Adrenal gland (tissue), 12 donors: ENCODE measurements around the gene R3HDM4. TPM values are rescaled to one million over a fixed set of nuclear protein-coding genes. Genes with fewer than 3 reads are reported as not detected.

Experiments used
- DNase-seq, 7 donors: peaks; one replicate each; pipeline ENCODE4 v3.0.0-alpha.2; 2019 to 2020
- H3K27ac ChIP-seq, 5 donors: fragments of 200-600 bp; sonication (generic) in 4 of 5; 1 replicate in 3 of 5; 2 replicates in 2 of 5; pipeline versions ENCODE4 v1.5.1 to v1.8.0; 2016 to 2020; ENCODE audit warnings: mild to moderate bottlenecking in 1 of 5
- H3K27me3 ChIP-seq: fragments of 200-600 bp; 2 replicates; pipeline ENCODE4 v1.8.0; 2021
- H3K36me3 ChIP-seq, 2 donors: fragments of 200-600 bp; replicated peaks in 1 of 2; 1 replicate in 1 of 2; 2 replicates in 1 of 2; pipeline versions ENCODE4 v1.5.1 to v1.8.0; 2018 to 2022
- H3K4me1 ChIP-seq, 2 donors: fragments of 200-600 bp; replicated peaks in 1 of 2; 1 replicate in 1 of 2; 2 replicates in 1 of 2; pipeline versions ENCODE4 v1.5.1 to v1.8.0; 2018 to 2021
- H3K4me3 ChIP-seq, 4 donors: fragments of 200-600 bp; sonication (generic) in 3 of 4; one replicate each; pipeline ENCODE4 v1.5.1; 2016 to 2018
- H3K9me3 ChIP-seq, 3 donors: fragments of 200-600 bp; sonication (generic) in 1 of 3; replicated peaks in 1 of 3; 1 replicate in 2 of 3; 2 replicates in 1 of 3; pipeline versions ENCODE4 v1.5.1 to v1.8.0; 2016 to 2021
- CTCF ChIP-seq, 6 experiments: fragments of 450-650 bp in 4 of 6; fragments of 200-600 bp in 2 of 6; sonication (generic) in 1 of 6; IDR thresholded peaks; 1 replicate in 5 of 6; 2 replicates in 1 of 6; pipeline versions ENCODE4 v1.5.1 to v1.8.0; 2016 to 2021; ENCODE audit warnings: antibody characterized with exemption in 6 of 6, mild to moderate bottlenecking in 2 of 6, moderate library complexity in 1 of 6
- POLR2A ChIP-seq, 2 donors: fragments of 450-650 bp; IDR thresholded peaks; one replicate each; pipeline ENCODE4 v1.6.1; 2017; ENCODE audit warnings: antibody characterized with exemption in 2 of 2, mild to moderate bottlenecking in 2 of 2, moderate library complexity in 1 of 2
- WGBS, 4 donors: extraction: QIAGEN DNeasy Blood & Tissue Kit in 2 of 4; methylation state at CpG; one replicate each; pipeline versions ENCODE4 v1.1.5 to v1.1.7; 2013 to 2017; 5-methylcytosine and 5-hydroxymethylcytosine counted together
- intact Hi-C, 2 donors: fragments of 100-400 bp; cut with DNase I; formaldehyde crosslinking; loops; one replicate each; pipeline versions ENCODE4 v1.14.1 to v1.15.0; 2022 to 2023
- polyA plus RNA-seq, 3 donors: library from polyadenylated mRNA; stranded (reverse); fragments of 200-250 nt in 2 of 3; fragments of 350-450 nt in 1 of 3; fragmentation: Illumina TruSeq in 1 of 3; extraction: RNeasy Lipid Tissue Mini Kit (QIAGEN cat#74804) in 1 of 3; gene quantifications; one replicate each; pipeline ENCODE4 v1.2.3, GENCODE V29; 2013 to 2014
- total RNA-seq, 9 donors: library from RNA; depleted of rRNA in 4 of 9; stranded (reverse); fragments of >200 nt in 4 of 9; fragments of 120-200 nt in 1 of 9; fragmentation: NEBNext Ultra II Directional in 1 of 9; extraction: Animal tissue kit (Norgen Biotek cat#: 25700) in 1 of 9; gene quantifications; one replicate each; pipeline versions ENCODE4 v1.1.0 to v1.2.4, GENCODE V29; 2013 to 2023
- donor health status: healthy with polysubstance abuse.
- donor health status: Bipolar disorder and iron deficiency.
- donor health status: DM: yes; HTN: yes; CAD: no.
- donor health status: DM: no; HTN: no; CAD: no.
- donor health status: DM: no; HTN: no; CAD: no.
- donor health status: DM: yes; HTN: yes; CAD: no.

R3HDM4 gene
- total and polyA plus RNA-seq, 12 donors = 8.9 to 59.5 (median 29.6) TPM

DNA sequence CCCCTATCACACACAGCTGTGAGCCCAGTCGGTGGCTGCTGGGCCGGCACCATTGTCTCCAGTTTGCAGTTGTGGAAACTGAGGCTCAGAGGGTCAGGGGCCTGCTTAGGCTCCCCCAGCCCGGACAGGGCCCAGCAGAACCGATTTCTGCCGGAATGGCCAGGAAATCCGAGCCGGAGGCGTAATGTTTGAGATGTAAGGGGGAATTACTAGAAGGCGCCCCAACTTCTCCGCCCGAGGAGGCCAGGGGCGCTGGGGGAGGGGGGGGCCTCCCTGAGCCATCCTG lies 5.1 kb upstream of the R3HDM4 start:
- Histone ChIP-seq H3K4me1 (peaks cover 9 to 30% of the 10 kb centered on the region in 2 donors), H3K27me3 (peaks cover 42% of the 10 kb centered on the region), H3K9me3 (no peaks in the 10 kb centered on the region), H3K4me3 (no peak overlapping the region), H3K27ac (no peak overlapping the region), H3K36me3 (no peaks in the 10 kb centered on the region)
- DNase-seq = no peak
- intact Hi-C loops = loop anchor here (5.0 kb wide), 2 partner anchors 56 to 146 kb away; no protein-coding TSS in a partner anchor
- no peak for TF ChIP-seq CTCF (IDR thresholded peaks at IDR 0.05)
- TF ChIP-seq POLR2A (IDR thresholded peaks at IDR 0.05) = no peak
- 5 to 10% (median 5%) methylated on average over 4 to 12 of the region's 12 CpGs for WGBS, 4 donors

DNA sequence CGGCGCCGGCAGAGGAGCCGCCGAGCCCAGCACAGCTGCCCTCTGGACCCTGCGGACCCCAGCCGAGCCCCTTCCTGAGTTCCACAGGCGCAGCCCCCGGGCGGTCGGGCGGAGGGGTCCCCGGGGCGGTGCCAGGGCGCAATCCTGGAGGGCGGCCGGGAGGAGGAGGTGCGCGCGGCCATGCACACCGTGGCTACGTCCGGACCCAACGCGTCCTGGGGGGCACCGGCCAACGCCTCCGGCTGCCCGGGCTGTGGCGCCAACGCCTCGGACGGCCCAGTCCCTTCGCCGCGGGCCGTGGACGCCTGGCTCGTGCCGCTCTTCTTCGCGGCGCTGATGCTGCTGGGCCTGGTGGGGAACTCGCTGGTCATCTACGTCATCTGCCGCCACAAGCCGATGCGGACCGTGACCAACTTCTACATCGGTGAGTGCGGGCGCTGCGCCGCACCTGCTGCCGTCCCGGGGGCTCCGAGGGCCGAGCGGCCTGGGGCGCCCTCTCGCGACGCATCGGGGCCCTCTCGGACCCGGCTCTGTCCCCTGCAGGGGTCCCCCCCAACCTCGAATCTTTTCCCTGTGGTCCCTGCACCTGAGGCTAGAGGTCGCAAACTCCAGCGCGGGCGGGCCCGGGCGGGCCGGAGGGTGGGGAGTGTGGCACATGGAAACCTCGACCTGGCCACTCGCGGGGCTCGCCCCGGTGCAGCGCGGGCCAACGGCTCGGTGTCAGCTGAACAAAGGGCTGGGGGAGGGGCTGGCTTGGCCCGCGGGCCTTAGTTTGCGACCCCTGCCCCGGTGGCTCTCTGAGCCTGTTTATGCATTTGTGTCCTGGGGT lies 4.5 kb upstream of the R3HDM4 start, which contains the start of gene KISS1R:
TSS of gene KISS1R (plus strand) at position 11 of the 829 bp plus-strand sequence. CDS start at position 181, 170 bp downstream.
- Histone ChIP-seq H3K27ac (no peak within 1 kb of the TSS), H3K27me3 (peaks cover 42% of the 10 kb centered on the region), H3K36me3 (no peaks in the 10 kb centered on the region), H3K4me1 (peaks cover 9 to 30% of the 10 kb centered on the region in 2 donors), H3K9me3 (no peaks in the 10 kb centered on the region), H3K4me3 (peak within 1 kb of the TSS in 1 of 4 donors; percentile 42)
- TF ChIP-seq POLR2A (IDR thresholded peaks at IDR 0.05) (no peak), CTCF (IDR thresholded peaks at IDR 0.05) (peak in 3 of 6 experiments; percentile 24 to 35 (median 33))
- 0 to 10% (median 2%) methylated on average over 2 to 86 of the region's 87 CpGs for WGBS, 4 donors
- intact Hi-C loops = loop anchor here (5.0 kb wide), 2 partner anchors 55 to 145 kb away; no protein-coding TSS in a partner anchor
- DNase-seq = peak in 1 of 7 donors; percentile 33

- TF ChIP-seq CTCF (IDR thresholded peaks at IDR 0.05) = no peak
- no peak for TF ChIP-seq POLR2A (IDR thresholded peaks at IDR 0.05)
- Histone ChIP-seq H3K9me3 (no peaks in the 10 kb centered on the region), H3K36me3 (no peaks in the 10 kb centered on the region), H3K4me1 (peaks cover 9 to 30% of the 10 kb centered on the region in 2 donors), H3K27me3 (peaks cover 42% of the 10 kb centered on the region), H3K27ac (no peak overlapping the region), H3K4me3 (peak overlapping the region in 1 of 4 donors; percentile 42)
- intact Hi-C loops = loop anchor here (5.0 kb wide), 2 partner anchors 54 to 144 kb away; no protein-coding TSS in a partner anchor
- 17 to 35% (median 22%) methylated on average over 13 to 35 of the region's 35 CpGs for WGBS, 4 donors
- DNase-seq = peak in 2 of 7 donors; percentile 42 to 71
Observed at GRCh38 chr19:916645-917322, 3.8 kb upstream of the R3HDM4 start.
